ENCODE data around the gene DNAH17.
A peak's percentile ranks its signal among the peaks of the same experiment; 100 is the strongest.

DNAH17 gene

GRCh38 chr17:78522031-78522809 is 55.0 kb downstream of the DNAH17 start (continued):
- no peak for TF ChIP-seq POU6F1 (CRISPR knock-in tag; IDR thresholded peaks at IDR 0.05; ENCODE audit: borderline replicate concordance, low read depth)
- no peak for TF ChIP-seq ZFP3 (CRISPR knock-in tag; IDR thresholded peaks at IDR 0.05)
- no peak for TF ChIP-seq CSDC2 (CRISPR knock-in tag; IDR thresholded peaks at IDR 0.05)
- no peak for TF ChIP-seq ZFP30 (CRISPR knock-in tag; IDR thresholded peaks at IDR 0.05)
- TF ChIP-seq PATZ1 (CRISPR knock-in tag; IDR thresholded peaks at IDR 0.05; ENCODE audit: borderline replicate concordance) = no peak
- no peak for TF ChIP-seq ZC3H10 (CRISPR knock-in tag; IDR thresholded peaks at IDR 0.05)
- no peak for TF ChIP-seq GLIS3 (CRISPR knock-in tag; IDR thresholded peaks at IDR 0.05)
- TF ChIP-seq ZNF565 (CRISPR knock-in tag; conservative IDR thresholded peaks at IDR 0.05; ENCODE audit: low read depth) = no peak
- no peak for TF ChIP-seq ZNF70 (CRISPR knock-in tag; IDR thresholded peaks at IDR 0.05)
- no peak for TF ChIP-seq ZNF8 (CRISPR knock-in tag; IDR thresholded peaks at IDR 0.05)
- TF ChIP-seq OSR1 (CRISPR knock-in tag; IDR thresholded peaks at IDR 0.05) = no peak

- no peak for TF ChIP-seq SNAI2 (CRISPR knock-in tag; IDR thresholded peaks at IDR 0.05)
- TF ChIP-seq TSHZ2 (CRISPR knock-in tag; IDR thresholded peaks at IDR 0.05) = peak; percentile 31; the same call in 1 of the 2 replicates
- TF ChIP-seq GLIS3 (CRISPR knock-in tag; IDR thresholded peaks at IDR 0.05) = peak; percentile 32; the same call in 1 of the 2 replicates
- TF ChIP-seq TCF4 (CRISPR knock-in tag; IDR thresholded peaks at IDR 0.05; ENCODE audit: borderline replicate concordance) = peak; percentile 83
- no peak for TF ChIP-seq CSRNP3 (CRISPR knock-in tag; IDR thresholded peaks at IDR 0.05)
- peak; percentile 61 for TF ChIP-seq ISL1 (CRISPR knock-in tag; IDR thresholded peaks at IDR 0.05)
- TF ChIP-seq ZFP30 (CRISPR knock-in tag; IDR thresholded peaks at IDR 0.05) = no peak
- peak; percentile 83 for TF ChIP-seq CSDC2 (CRISPR knock-in tag; IDR thresholded peaks at IDR 0.05)
- TF ChIP-seq PATZ1 (CRISPR knock-in tag; IDR thresholded peaks at IDR 0.05; ENCODE audit: borderline replicate concordance) = no peak
- ATAC-seq = peak; percentile 57
Observed at GRCh38 chr17:78517421-78517820, 59.8 kb downstream of the DNAH17 start.

- TF ChIP-seq OSR1 (CRISPR knock-in tag; IDR thresholded peaks at IDR 0.05) = no peak
- no peak for TF ChIP-seq TSHZ2 (CRISPR knock-in tag; IDR thresholded peaks at IDR 0.05)
- TF ChIP-seq GLIS3 (CRISPR knock-in tag; IDR thresholded peaks at IDR 0.05) = no peak
- TF ChIP-seq POU6F1 (CRISPR knock-in tag; IDR thresholded peaks at IDR 0.05; ENCODE audit: borderline replicate concordance, low read depth) = no peak
- TF ChIP-seq RARB (CRISPR knock-in tag; IDR thresholded peaks at IDR 0.05) = no peak
- no peak for TF ChIP-seq ZFP30 (CRISPR knock-in tag; IDR thresholded peaks at IDR 0.05)
- no peak for TF ChIP-seq BACH2 (CRISPR knock-in tag; IDR thresholded peaks at IDR 0.05; ENCODE audit: borderline replicate concordance)
- no peak for TF ChIP-seq PPARA (CRISPR knock-in tag; IDR thresholded peaks at IDR 0.05; ENCODE audit: borderline replicate concordance)
- TF ChIP-seq CSDC2 (CRISPR knock-in tag; IDR thresholded peaks at IDR 0.05) = no peak
- ATAC-seq = no peak
Observed at GRCh38 chr17:78515480-78515879, 61.7 kb downstream of the DNAH17 start.

Measured in SK-N-SH treated with all-trans-retinoic acid at 6 μM for 48 hours (cell line).